IMR-90 (cell line): ENCODE measurements around the gene OR6C6. TPM values are rescaled to one million over a fixed set of nuclear protein-coding genes. Genes with fewer than 3 reads are reported as not detected.

Experiments
- ATAC-seq: fragments of 200-7000 bp; cut with Tn5 transposase; 2 replicates; pipeline ENCODE4 v1.9.1; 2020; ENCODE audit warnings: low read depth, mild to moderate bottlenecking, moderate library complexity
- BruUV-seq: library from RNA; stranded (reverse); fragments of 400-500 nt; replicated peaks from 2 replicates; lab custom pipeline; 2021; lab: Mats Ljungman, UMichigan
- CTCF ChIA-PET: fragments of 300-600 bp; formaldehyde crosslinking; extraction: SDS; loops from one replicate; lab custom pipeline; 2021; ENCODE audit warnings: antibody characterized with exemption; lab: Yijun Ruan, JAX
- POLR2A ChIA-PET: fragments of 300-600 bp; sonication (Branson Sonifier 250); formaldehyde crosslinking; loops from one replicate; lab custom pipeline; 2022; ENCODE audit warnings: antibody characterized with exemption; ENCODE audit not compliant: unreplicated experiment; lab: Charles Lee
- DNase-seq: peaks from one replicate; pipeline ENCODE4 v3.0.0; 2013
- H2AFZ ChIP-seq: replicated peaks from 2 replicates; pipeline ENCODE3; 2013; ENCODE audit warnings: low read length, mild to moderate bottlenecking; ENCODE audit not compliant: poor library complexity
- H2AK5ac ChIP-seq: 2 replicates; pipeline ENCODE4 v1.6.1; 2013; ENCODE audit warnings: low read depth, low read length, inconsistent platforms
- H2AK9ac ChIP-seq: replicated peaks from 2 replicates; pipeline ENCODE3; 2013; ENCODE audit warnings: mild to moderate bottlenecking, low read depth, low read length, moderate library complexity; ENCODE audit not compliant: poor library complexity
- H2BK120ac ChIP-seq: 2 replicates; pipeline ENCODE4 v1.6.1; 2013; ENCODE audit warnings: low read depth, low read length, inconsistent platforms
- H2BK15ac ChIP-seq: 3 replicates; pipeline ENCODE4 v1.6.1; 2013; ENCODE audit warnings: low read depth, low read length, inconsistent platforms
- H2BK20ac ChIP-seq: 2 replicates; pipeline ENCODE4 v1.6.1; 2013; ENCODE audit warnings: low read depth, mild to moderate bottlenecking, inconsistent platforms, low read length, moderate library complexity
- H2BK5ac ChIP-seq: 2 replicates; pipeline ENCODE4 v1.6.1; 2013; ENCODE audit warnings: mild to moderate bottlenecking, low read depth, low read length, inconsistent platforms; ENCODE audit not compliant: poor library complexity, severe bottlenecking
- H3K14ac ChIP-seq: replicated peaks from 2 replicates; pipeline ENCODE4 v1.6.1; 2013; ENCODE audit warnings: low read depth, low read length, inconsistent platforms
- H3K18ac ChIP-seq: 2 replicates; pipeline ENCODE4 v1.6.1; 2013; ENCODE audit warnings: low read depth, low read length, control low read depth
- H3K23ac ChIP-seq: 2 replicates; pipeline ENCODE4 v1.6.1; 2013; ENCODE audit warnings: low read depth, low read length, inconsistent platforms
- H3K27ac ChIP-seq: 2 replicates; pipeline ENCODE4 v1.5.1; 2013; ENCODE audit warnings: mild to moderate bottlenecking, control low read depth, low read length; ENCODE audit not compliant: insufficient read depth
- H3K27me3 ChIP-seq: 2 replicates; pipeline ENCODE4 v1.6.1; 2013; ENCODE audit warnings: low read length; ENCODE audit not compliant: control insufficient read depth, insufficient read depth
- H3K36me3 ChIP-seq: 2 replicates; pipeline ENCODE4 v1.6.1; 2013; ENCODE audit warnings: low read length, mixed read lengths; ENCODE audit not compliant: control insufficient read depth, insufficient read depth
- H3K4ac ChIP-seq: 2 replicates; pipeline ENCODE4 v1.6.1; 2013; ENCODE audit warnings: low read depth, low read length, inconsistent platforms
- H3K4me1 ChIP-seq: 2 replicates; pipeline ENCODE4 v1.6.1; 2013; ENCODE audit warnings: low read length, mixed read lengths; ENCODE audit not compliant: control insufficient read depth, insufficient read depth
- H3K4me2 ChIP-seq: 2 replicates; pipeline ENCODE4 v1.6.1; 2013; ENCODE audit warnings: low read depth, mild to moderate bottlenecking, control low read depth, low read length, moderate library complexity
- H3K4me3 ChIP-seq: 2 replicates; pipeline ENCODE4 v1.5.1; 2013; ENCODE audit warnings: low read depth, mild to moderate bottlenecking, control low read depth, low read length, moderate library complexity; ENCODE audit not compliant: insufficient read depth
- H3K56ac ChIP-seq: 2 replicates; pipeline ENCODE4 v1.6.1; 2013; ENCODE audit warnings: low read length, inconsistent platforms; ENCODE audit not compliant: insufficient read depth; ENCODE audit errors: extremely low read depth
- H3K79me1 ChIP-seq, 2 experiments: 2 replicates each; pipeline ENCODE4 v1.6.1; 2013; ENCODE audit warnings: low read length in 2 of 2, inconsistent platforms in 1 of 2, low read depth in 1 of 2
- H3K9ac ChIP-seq: 2 replicates; pipeline ENCODE4 v1.6.1; 2013; ENCODE audit warnings: low read depth, low read length, control low read depth
- H3K9me1 ChIP-seq: 2 replicates; pipeline ENCODE4 v1.6.1; 2013; ENCODE audit warnings: low read length, inconsistent platforms; ENCODE audit not compliant: insufficient read depth
- H3K9me3 ChIP-seq: 2 replicates; pipeline ENCODE4 v1.6.1; 2013; ENCODE audit warnings: low read length; ENCODE audit not compliant: control insufficient read depth, insufficient read depth
- H4K20me1 ChIP-seq: 2 replicates; pipeline ENCODE4 v1.6.1; 2013; ENCODE audit warnings: low read length, inconsistent platforms; ENCODE audit not compliant: insufficient read depth
- H4K5ac ChIP-seq: 2 replicates; pipeline ENCODE4 v1.6.1; 2013; ENCODE audit warnings: mild to moderate bottlenecking, low read depth, low read length, control low read depth
- H4K8ac ChIP-seq, 2 experiments: 2 replicates each; pipeline ENCODE4 v1.6.1; 2013; ENCODE audit warnings: low read depth in 2 of 2, low read length in 2 of 2, control low read depth in 1 of 2, inconsistent platforms in 1 of 2
- H4K91ac ChIP-seq: 2 replicates; pipeline ENCODE4 v1.6.1; 2013; ENCODE audit warnings: low read depth, low read length, inconsistent platforms; ENCODE audit not compliant: insufficient read depth
- BHLHE40 ChIP-seq: fragments of 150-350 bp; IDR thresholded peaks from 2 replicates; pipeline ENCODE4 v1.6.1; 2016; ENCODE audit warnings: mild to moderate bottlenecking, low read depth, low read length
- CEBPB ChIP-seq: IDR thresholded peaks from 2 replicates; pipeline ENCODE4 v1.6.1; 2012; ENCODE audit warnings: low read depth, low read length, improper control_type of control experiment
- CHD1 ChIP-seq: IDR thresholded peaks from 2 replicates; pipeline ENCODE4 v1.6.1; 2012; ENCODE audit warnings: low read depth, low read length, improper control_type of control experiment
- CTCF ChIP-seq: conservative IDR thresholded peaks from 2 replicates; pipeline ENCODE4 v1.5.1; 2012; ENCODE audit warnings: mild to moderate bottlenecking, low read depth, low read length, improper control_type of control experiment
- ELK1 ChIP-seq: fragments of 150-350 bp; IDR thresholded peaks from 2 replicates; pipeline ENCODE4 v1.6.1; 2016; ENCODE audit warnings: low read depth, mild to moderate bottlenecking, low read length, moderate library complexity, borderline replicate concordance
- MAFK ChIP-seq: IDR thresholded peaks from 2 replicates; pipeline ENCODE4 v1.6.1; 2012; ENCODE audit warnings: low read depth, low read length, improper control_type of control experiment
- MAZ ChIP-seq: IDR thresholded peaks from 2 replicates; pipeline ENCODE4 v1.6.1; 2012; ENCODE audit warnings: low read depth, mild to moderate bottlenecking, low read length, improper control_type of control experiment, moderate library complexity, borderline replicate concordance
- MXI1 ChIP-seq: IDR thresholded peaks from 2 replicates; pipeline ENCODE4 v1.6.1; 2012; ENCODE audit warnings: low read depth, mild to moderate bottlenecking, low read length, moderate library complexity, borderline replicate concordance
- NFE2L2 ChIP-seq: fragments of 150-350 bp; IDR thresholded peaks from 2 replicates; pipeline ENCODE4 v1.6.1; 2016; ENCODE audit warnings: low read depth, mild to moderate bottlenecking, low read length
- RCOR1 ChIP-seq: IDR thresholded peaks from 2 replicates; pipeline ENCODE4 v1.6.1; 2012; ENCODE audit warnings: mild to moderate bottlenecking, low read length, improper control_type of control experiment; ENCODE audit not compliant: insufficient replicate concordance
- RFX5 ChIP-seq: IDR thresholded peaks from 2 replicates; pipeline ENCODE4 v1.8.0; 2012; ENCODE audit warnings: low read depth, mild to moderate bottlenecking, low read length, moderate library complexity
- SMC3 ChIP-seq: fragments of 150-350 bp; IDR thresholded peaks from 2 replicates; pipeline ENCODE4 v1.6.1; 2016; ENCODE audit warnings: low read depth, mild to moderate bottlenecking, antibody characterized with exemption, low read length, moderate library complexity
- WGBS, 2 experiments: methylation state at CpG; one replicate each; pipeline versions ENCODE4 v1.1.5 to v1.1.7; 2013; ENCODE audit warnings: missing lambda C conversion rate in 2 of 2; ENCODE audit not compliant: insufficient read length in 1 of 2; ENCODE audit errors: extremely low coverage in 2 of 2; 5-methylcytosine and 5-hydroxymethylcytosine counted together
- dilution Hi-C: fragments of 300-500 bp; cut with HindIII; formaldehyde crosslinking; loops from one replicate; pipeline ENCODE4 v1.14.3; 2018; ENCODE audit warnings: low sequenced_read_pairs; ENCODE audit not compliant: unreplicated experiment
- in situ Hi-C: fragments of 300-500 bp; cut with MboI; formaldehyde crosslinking; loops from 3 replicates; pipeline ENCODE4 v1.14.3; 2019; ENCODE audit warnings: low sequenced_read_pairs, inconsistent platforms, mixed read lengths
- intact Hi-C: fragments of 100-400 bp; cut with micrococcal nuclease; formaldehyde crosslinking; loops from 2 replicates; pipeline ENCODE4 v1.10.0; 2022
- polyA plus RNA-seq, 3 experiments: library from polyadenylated mRNA; depleted of rRNA; stranded (reverse); fragments of >200 nt; gene quantifications; 2 replicates each; pipeline ENCODE4 v1.2.3, GENCODE V29; 2012; ENCODE audit warnings: low replicate concordance in 1 of 3
- total RNA-seq: library from RNA; depleted of rRNA; stranded (reverse); fragments of >200 nt; gene quantifications from 2 replicates; pipeline ENCODE4 v1.2.3, GENCODE V29; 2012

OR6C6 gene
- total and polyA plus RNA-seq, 2 of the 4 experiments (the other 2 are of a cell fraction) = not detected

GRCh38 chr12:55258303-55258702 is 38.1 kb downstream of the OR6C6 start:
- in situ Hi-C loops = no loop called here
- WGBS, 2 experiments = 17% methylated on average over 1 of the region's 2 CpGs; no CpG with 5 or more reads in 1 of the 2 experiments

More at GRCh38 chr12:55258303-55258702, 38.1 kb downstream of the OR6C6 start:
- no peak overlapping the region for H2AK9ac ChIP-seq
- no peak overlapping the region for H2BK20ac ChIP-seq
- H3K23ac ChIP-seq = no peak overlapping the region
- H3K4me2 ChIP-seq = no peak overlapping the region
- TF ChIP-seq CTCF (no peak), MAZ (no peak), MAFK (no peak), MXI1 (no peak), SMC3 (no peak), RCOR1 (no peak), NFE2L2 (no peak), CEBPB (no peak), BHLHE40 (no peak), ELK1 (no peak), CHD1 (no peak), RFX5 (no peak)
- no peaks in the 10 kb centered on the region for H3K9me1 ChIP-seq
- H3K4me1 ChIP-seq = no peaks in the 10 kb centered on the region
- no peak overlapping the region for H4K5ac ChIP-seq
- DNase-seq (no peak), ATAC-seq (no peak)
- no peak overlapping the region for H2AK5ac ChIP-seq
- CTCF ChIA-PET = no interaction called here
- H2BK120ac ChIP-seq = no peak overlapping the region
- BruUV-seq = no TSS peak
- no peak overlapping the region for H4K8ac ChIP-seq
- no peaks in the 10 kb centered on the region for H4K20me1 ChIP-seq
- H2AFZ ChIP-seq = no peak overlapping the region
- no peak overlapping the region for H4K91ac ChIP-seq
- no peaks in the 10 kb centered on the region for H3K79me1 ChIP-seq
- H3K4ac ChIP-seq = no peak overlapping the region
- no peaks in the 10 kb centered on the region for H3K27me3 ChIP-seq
- intact Hi-C loops (no loop called here), dilution Hi-C loops (no loop called here)
- no peak overlapping the region for H3K27ac ChIP-seq
- H3K4me3 ChIP-seq = no peak overlapping the region
- H3K18ac ChIP-seq = no peak overlapping the region
- POLR2A ChIA-PET = no interaction called here
- H3K56ac ChIP-seq = no peak overlapping the region
- H3K36me3 ChIP-seq = no peaks in the 10 kb centered on the region
- H2BK15ac ChIP-seq = no peak overlapping the region
- H3K14ac ChIP-seq = no peak overlapping the region
- H3K9ac ChIP-seq = no peak overlapping the region
- H2BK5ac ChIP-seq = no peak overlapping the region
- no peaks in the 10 kb centered on the region for H3K9me3 ChIP-seq
